Posterior cingulate gyrus (tissue), 11 donors: ENCODE results near the gene DDX59.
A peak's percentile ranks its signal among the peaks of the same experiment; 100 is the strongest.

Source experiments
- DNase-seq, 10 donors: peaks; one replicate each; pipeline versions ENCODE4 v3.0.0 to v3.0.0-alpha.2; 2020 to 2021; ENCODE audit warnings: mixed read lengths in 3 of 10
- intact Hi-C: fragments of 100-400 bp; cut with DNase I; formaldehyde crosslinking; loops from one replicate; pipeline ENCODE4 v1.15.1; 2023

The DDX59 gene

GRCh38 chr1:200669314-200670241 lies at the start of gene DDX59:
TSS of gene DDX59 (minus strand) at chr1:200669907. CDS start at chr1:200666740, 3,167 bp downstream.
- peak; percentile 87 to 99 (median 92) for DNase-seq
- intact Hi-C loops: loop anchor here (1.0 to 5.0 kb wide), 3 partner anchors 47 to 133 kb away; partner anchors contain the start of gene KIF14

- no peak for DNase-seq
- intact Hi-C loops: no loop called here
These were observed 44.9 kb upstream of the DDX59 start for GRCh38 chr1:200714504-200715187.

- intact Hi-C loops: no loop called here
- DNase-seq: no peak
These were observed 40.5 kb upstream of the DDX59 start for GRCh38 chr1:200710166-200710565.

GRCh38 chr1:200708769-200709168 lies 39.1 kb upstream of the DDX59 start:
- no peak for DNase-seq
- intact Hi-C loops: no loop called here

- DNase-seq: no peak
- intact Hi-C loops: no loop called here
These were observed 38.5 kb upstream of the DDX59 start for GRCh38 chr1:200708161-200708560.

GRCh38 chr1:200707116-200707515 lies 37.4 kb upstream of the DDX59 start:
- DNase-seq: no peak
- intact Hi-C loops: no loop called here

- intact Hi-C loops: no loop called here
- no peak for DNase-seq
These were observed 36.6 kb upstream of the DDX59 start for GRCh38 chr1:200706111-200706814.

GRCh38 chr1:200704986-200705500 lies 35.3 kb upstream of the DDX59 start:
- intact Hi-C loops: no loop called here
- DNase-seq: no peak

GRCh38 chr1:200699871-200700270 lies 30.2 kb upstream of the DDX59 start:
- no peak for DNase-seq
- intact Hi-C loops: no loop called here

GRCh38 chr1:200694738-200695137 lies 25.0 kb upstream of the DDX59 start:
- intact Hi-C loops: no loop called here
- no peak for DNase-seq

GRCh38 chr1:200693327-200693726 lies 23.6 kb upstream of the DDX59 start:
- no peak for DNase-seq
- intact Hi-C loops: no loop called here

GRCh38 chr1:200692316-200692715 lies 22.6 kb upstream of the DDX59 start:
- intact Hi-C loops: no loop called here
- no peak for DNase-seq

GRCh38 chr1:200686620-200687019 lies 16.9 kb upstream of the DDX59 start:
- DNase-seq: no peak
- intact Hi-C loops: no loop called here

- intact Hi-C loops: no loop called here
- no peak for DNase-seq
These were observed 14.3 kb upstream of the DDX59 start for GRCh38 chr1:200684015-200684414.

GRCh38 chr1:200683298-200683697 lies 13.6 kb upstream of the DDX59 start:
- intact Hi-C loops: no loop called here
- DNase-seq: no peak

GRCh38 chr1:200681231-200681630 lies 11.5 kb upstream of the DDX59 start:
- intact Hi-C loops: no loop called here
- no peak for DNase-seq

- intact Hi-C loops: no loop called here
- DNase-seq: no peak
These were observed 7.1 kb upstream of the DDX59 start for GRCh38 chr1:200676829-200677228.

GRCh38 chr1:200675588-200675852 lies 5.8 kb upstream of the DDX59 start:
- DNase-seq: no peak
- intact Hi-C loops: no loop called here

GRCh38 chr1:200674838-200675587 lies 5.3 kb upstream of the DDX59 start:
- no peak for DNase-seq
- intact Hi-C loops: no loop called here
